ENCODE results near the gene PDAP1. TPM values are rescaled to one million over a fixed set of nuclear protein-coding genes. Genes with fewer than 3 reads are reported as not detected.
A peak's percentile ranks its signal among the peaks of the same experiment; 100 is the strongest.

PDAP1 gene
- total RNA-seq = 11.4 TPM
- 215 TPM for polyA plus RNA-seq

GRCh38 chr7:99408379-99409191, at the start of gene PDAP1, which contains the start of gene BUD31:
PDAP1 (minus strand) TSS chr7:99408597; CDS start chr7:99408548, 49 bp downstream.
BUD31 (plus strand) TSS chr7:99408969; CDS start chr7:99411093, 2,124 bp downstream.
- peak within 1 kb of the TSS; percentile 95 for H3K27ac ChIP-seq (ENCODE audit: low read depth)
- DNase-seq (ENCODE audit: extremely low spot score) = peak; percentile 90
- WGBS = under 1% methylated on average over 72 of the region's 72 CpGs
- H3K4me3 ChIP-seq (ENCODE audit: low read depth, low read length) = peak within 1 kb of the TSS; percentile 90
- H3K4me1 ChIP-seq (ENCODE audit: insufficient read depth) = peaks cover 1% of the 10 kb centered on the region
- H3K36me3 ChIP-seq (ENCODE audit: insufficient read depth) = no peaks in the 10 kb centered on the region

- no peak for DNase-seq (ENCODE audit: extremely low spot score)
- Histone ChIP-seq H3K27ac (ENCODE audit: low read depth) (no peak overlapping the region), H3K4me3 (ENCODE audit: low read depth, low read length) (no peak overlapping the region), H3K4me1 (ENCODE audit: insufficient read depth) (no peaks in the 10 kb centered on the region), H3K36me3 (ENCODE audit: insufficient read depth) (peaks cover 6% of the 10 kb centered on the region)
- WGBS = 82% methylated on average over 26 of the region's 26 CpGs
Measured at GRCh38 chr7:99457650-99458493, 49.5 kb upstream of the PDAP1 start.

GRCh38 chr7:99457050-99457649, 48.8 kb upstream of the PDAP1 start:
- Histone ChIP-seq H3K36me3 (ENCODE audit: insufficient read depth) (peaks cover 6% of the 10 kb centered on the region), H3K4me3 (ENCODE audit: low read depth, low read length) (no peak overlapping the region), H3K4me1 (ENCODE audit: insufficient read depth) (no peaks in the 10 kb centered on the region), H3K27ac (ENCODE audit: low read depth) (no peak overlapping the region)
- WGBS = 76% methylated on average over 6 of the region's 6 CpGs
- DNase-seq (ENCODE audit: extremely low spot score) = no peak

GRCh38 chr7:99456288-99456687, 47.9 kb upstream of the PDAP1 start:
- Histone ChIP-seq H3K4me1 (ENCODE audit: insufficient read depth) (no peaks in the 10 kb centered on the region), H3K27ac (ENCODE audit: low read depth) (no peak overlapping the region), H3K36me3 (ENCODE audit: insufficient read depth) (peaks cover 6% of the 10 kb centered on the region), H3K4me3 (ENCODE audit: low read depth, low read length) (no peak overlapping the region)
- no peak for DNase-seq (ENCODE audit: extremely low spot score)
- WGBS = 65% methylated on average over 13 of the region's 13 CpGs

GRCh38 chr7:99455874-99456273, 47.5 kb upstream of the PDAP1 start:
- WGBS = 80% methylated on average over 9 of the region's 9 CpGs
- peaks cover 6% of the 10 kb centered on the region for H3K36me3 ChIP-seq (ENCODE audit: insufficient read depth)
- no peak for DNase-seq (ENCODE audit: extremely low spot score)
- no peak overlapping the region for H3K27ac ChIP-seq (ENCODE audit: low read depth)
- no peak overlapping the region for H3K4me3 ChIP-seq (ENCODE audit: low read depth, low read length)
- H3K4me1 ChIP-seq (ENCODE audit: insufficient read depth) = no peaks in the 10 kb centered on the region

DNA sequence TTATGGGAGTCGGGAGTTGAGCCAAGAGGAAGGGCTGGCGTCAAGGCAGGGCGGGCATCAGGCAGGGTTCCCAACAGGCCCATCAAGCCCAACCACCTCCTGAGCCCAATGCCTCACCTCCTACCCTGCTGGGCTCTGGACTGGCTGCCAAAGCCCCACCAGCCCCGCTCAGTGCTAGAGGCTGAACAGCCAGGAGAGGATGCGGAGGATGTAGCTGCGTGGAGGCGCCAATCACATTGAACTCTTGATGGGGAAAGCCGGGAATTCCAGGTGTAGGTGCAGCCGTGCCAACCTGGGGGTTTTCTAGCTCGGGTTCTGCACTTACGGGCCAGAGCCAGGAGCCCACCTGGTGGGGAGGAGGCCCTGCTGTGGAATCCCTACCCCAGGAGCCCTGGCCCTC, 44.7 kb upstream of the PDAP1 start:
- peaks cover 7% of the 10 kb centered on the region for H3K36me3 ChIP-seq (ENCODE audit: insufficient read depth)
- WGBS = 87% methylated on average over 11 of the region's 11 CpGs

GRCh38 chr7:99452541-99452940, 44.1 kb upstream of the PDAP1 start:
- peaks cover 10% of the 10 kb centered on the region for H3K36me3 ChIP-seq (ENCODE audit: insufficient read depth)
- H3K4me3 ChIP-seq (ENCODE audit: low read depth, low read length) = no peak overlapping the region
- H3K27ac ChIP-seq (ENCODE audit: low read depth) = no peak overlapping the region
- no peak for DNase-seq (ENCODE audit: extremely low spot score)
- H3K4me1 ChIP-seq (ENCODE audit: insufficient read depth) = no peaks in the 10 kb centered on the region
- 92% methylated on average over 13 of the region's 13 CpGs for WGBS

More for the DNA sequence above, 44.7 kb upstream of the PDAP1 start:
- H3K4me1 ChIP-seq (ENCODE audit: insufficient read depth) = no peaks in the 10 kb centered on the region
- H3K4me3 ChIP-seq (ENCODE audit: low read depth, low read length) = no peak overlapping the region
- no peak overlapping the region for H3K27ac ChIP-seq (ENCODE audit: low read depth)
- no peak for DNase-seq (ENCODE audit: extremely low spot score)

- WGBS = 91% methylated on average over 8 of the region's 8 CpGs
- Histone ChIP-seq H3K4me1 (ENCODE audit: insufficient read depth) (no peaks in the 10 kb centered on the region), H3K36me3 (ENCODE audit: insufficient read depth) (peaks cover 10% of the 10 kb centered on the region), H3K27ac (ENCODE audit: low read depth) (no peak overlapping the region), H3K4me3 (ENCODE audit: low read depth, low read length) (no peak overlapping the region)
- no peak for DNase-seq (ENCODE audit: extremely low spot score)
Measured at GRCh38 chr7:99451936-99452335, 43.5 kb upstream of the PDAP1 start.

GRCh38 chr7:99449326-99449725, 40.9 kb upstream of the PDAP1 start:
- Histone ChIP-seq H3K4me3 (ENCODE audit: low read depth, low read length) (no peak overlapping the region), H3K36me3 (ENCODE audit: insufficient read depth) (peaks cover 10% of the 10 kb centered on the region), H3K27ac (ENCODE audit: low read depth) (no peak overlapping the region), H3K4me1 (ENCODE audit: insufficient read depth) (no peaks in the 10 kb centered on the region)
- 94% methylated on average over 5 of the region's 5 CpGs for WGBS
- DNase-seq (ENCODE audit: extremely low spot score) = no peak

GRCh38 chr7:99448855-99449254, 40.5 kb upstream of the PDAP1 start:
- H3K27ac ChIP-seq (ENCODE audit: low read depth) = no peak overlapping the region
- H3K4me3 ChIP-seq (ENCODE audit: low read depth, low read length) = no peak overlapping the region
- no peak for DNase-seq (ENCODE audit: extremely low spot score)
- WGBS = 88% methylated on average over 10 of the region's 10 CpGs
- peaks cover 6% of the 10 kb centered on the region for H3K36me3 ChIP-seq (ENCODE audit: insufficient read depth)
- H3K4me1 ChIP-seq (ENCODE audit: insufficient read depth) = no peaks in the 10 kb centered on the region

DNA sequence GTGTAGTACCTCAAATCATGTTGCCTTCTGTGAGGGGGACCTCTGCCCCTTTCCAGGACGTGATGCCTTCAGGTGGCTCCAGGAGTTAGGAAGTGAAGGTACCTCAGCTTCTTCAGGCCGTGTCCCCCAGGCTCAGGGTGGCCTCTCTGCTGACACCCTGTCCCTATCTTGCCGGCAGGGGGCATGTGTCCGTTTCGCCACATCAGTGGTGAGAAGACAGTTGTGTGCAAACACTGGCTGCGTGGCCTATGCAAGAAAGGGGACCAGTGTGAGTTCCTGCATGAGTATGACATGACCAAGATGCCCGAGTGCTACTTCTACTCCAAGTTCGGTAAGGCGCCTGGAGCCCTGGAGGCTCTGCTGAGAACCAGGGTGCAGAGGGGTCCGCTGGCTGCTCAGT, 39.5 kb upstream of the PDAP1 start:
- Histone ChIP-seq H3K4me3 (ENCODE audit: low read depth, low read length) (no peak overlapping the region), H3K4me1 (ENCODE audit: insufficient read depth) (no peaks in the 10 kb centered on the region), H3K36me3 (ENCODE audit: insufficient read depth) (peaks cover 4% of the 10 kb centered on the region), H3K27ac (ENCODE audit: low read depth) (no peak overlapping the region)
- 93% methylated on average over 10 of the region's 10 CpGs for WGBS
- no peak for DNase-seq (ENCODE audit: extremely low spot score)

DNA sequence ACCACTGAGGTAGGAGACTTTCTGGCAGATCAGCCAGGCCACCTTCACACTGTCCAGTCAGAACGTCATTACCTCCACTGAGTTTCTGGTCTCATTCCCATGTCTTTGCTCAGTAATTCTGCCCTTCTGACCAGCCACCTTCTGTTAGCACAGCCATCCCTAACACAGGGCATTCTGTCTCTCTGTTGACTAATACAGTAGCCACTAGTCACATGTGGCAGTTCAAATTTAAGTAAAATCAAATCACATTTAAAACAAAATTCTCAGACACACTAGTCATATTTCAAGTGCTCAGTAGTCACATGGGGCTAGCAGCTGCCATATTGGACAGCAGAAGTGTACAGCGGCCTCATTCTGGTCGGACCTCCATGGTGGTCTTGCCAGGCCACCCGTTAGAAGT, 37.7 kb upstream of the PDAP1 start:
- Histone ChIP-seq H3K4me3 (ENCODE audit: low read depth, low read length) (no peak overlapping the region), H3K36me3 (ENCODE audit: insufficient read depth) (peaks cover 4% of the 10 kb centered on the region), H3K4me1 (ENCODE audit: insufficient read depth) (no peaks in the 10 kb centered on the region), H3K27ac (ENCODE audit: low read depth) (no peak overlapping the region)
- 91% methylated on average over 4 of the region's 4 CpGs for WGBS
- no peak for DNase-seq (ENCODE audit: extremely low spot score)

DNA sequence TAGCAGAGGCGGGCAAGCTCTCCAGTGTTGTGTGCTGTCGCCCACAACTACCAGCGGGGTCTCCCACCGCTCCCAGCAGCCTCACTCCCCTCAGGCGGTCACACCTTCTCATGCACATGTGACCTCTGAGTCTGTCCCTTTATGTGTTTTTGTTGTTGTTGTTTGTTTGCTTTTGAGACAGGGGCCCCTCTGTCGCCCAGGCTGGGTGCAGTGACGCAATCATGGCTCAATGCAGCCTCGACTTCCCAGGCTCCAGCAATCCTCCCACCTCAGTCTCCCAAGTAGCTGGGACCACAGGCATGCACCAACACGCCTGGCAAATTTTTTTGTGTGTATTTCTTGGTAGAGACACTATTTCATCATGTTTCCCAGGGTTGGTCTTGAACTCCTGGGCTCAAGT, 31.8 kb upstream of the PDAP1 start:
- no peak overlapping the region for H3K4me3 ChIP-seq (ENCODE audit: low read depth, low read length)
- H3K36me3 ChIP-seq (ENCODE audit: insufficient read depth) = no peaks in the 10 kb centered on the region
- no peaks in the 10 kb centered on the region for H3K4me1 ChIP-seq (ENCODE audit: insufficient read depth)
- 70% methylated on average over 9 of the region's 9 CpGs for WGBS
- no peak for DNase-seq (ENCODE audit: extremely low spot score)
- no peak overlapping the region for H3K27ac ChIP-seq (ENCODE audit: low read depth)
